ENCODE results near the gene CADPS2. TPM values are rescaled to one million over a fixed set of nuclear protein-coding genes. Genes with fewer than 3 reads are reported as not detected.
"Not testable (repeated sequence)": the region's sequence is repeated elsewhere in the genome, so short reads cannot be mapped to it uniquely, and the experiment has no call there.

The CADPS2 gene
- total and polyA plus RNA-seq, 5 donors from 2014 or later = 0.07 TPM; not detected in 4

GRCh38 chr7:122679813-122680212 lies 206.4 kb downstream of the CADPS2 start:
- no peaks in the 10 kb centered on the region for H3K27me3 ChIP-seq (ENCODE audit: control insufficient read depth, insufficient read depth, low read length)

GRCh38 chr7:122679269-122679709 lies 207.0 kb downstream of the CADPS2 start:
- H3K4me1 Mint-ChIP-seq; H3K27ac ChIP-seq (ENCODE audit: insufficient read depth, low read length, poor library complexity, severe bottlenecking); H3K4me3 Mint-ChIP-seq; ATAC-seq (ENCODE audit: low read depth in 2 of 2); H3K4me1 ChIP-seq (ENCODE audit: control insufficient read depth, insufficient read depth, low read length, poor library complexity, severe bottlenecking); H3K36me3 Mint-ChIP-seq; H3K36me3 ChIP-seq (ENCODE audit: control insufficient read depth, insufficient read depth, low read length); DNase-seq; H3K9me3 ChIP-seq (ENCODE audit: control insufficient read depth in 2 of 2, low read length in 2 of 2); H3K27me3 ChIP-seq (ENCODE audit: control insufficient read depth, insufficient read depth, low read length); H3K27me3 Mint-ChIP-seq; H3K4me3 ChIP-seq (ENCODE audit: low read depth, low read length); H3K27ac Mint-ChIP-seq: not testable (repeated sequence)
- peaks cover 4 to 21% (median 9%) of the 10 kb centered on the region in 7 donors for H3K9me3 Mint-ChIP-seq

More at GRCh38 chr7:122679813-122680212, 206.4 kb downstream of the CADPS2 start:
- Mint-ChIP-seq H3K27ac (no peak overlapping the region), H3K27me3 (no peaks in the 10 kb centered on the region), H3K4me3 (no peak overlapping the region), H3K36me3 (no peaks in the 10 kb centered on the region), H3K9me3 (peaks cover 4 to 20% (median 9%) of the 10 kb centered on the region in 7 donors), H3K4me1 (no peaks in the 10 kb centered on the region)
- Histone ChIP-seq H3K4me3 (ENCODE audit: low read depth, low read length) (no peak overlapping the region), H3K27ac (ENCODE audit: insufficient read depth, low read length, poor library complexity, severe bottlenecking) (no peak overlapping the region), H3K4me1 (ENCODE audit: control insufficient read depth, insufficient read depth, low read length, poor library complexity, severe bottlenecking) (no peaks in the 10 kb centered on the region), H3K9me3 (ENCODE audit: control insufficient read depth in 2 of 2, low read length in 2 of 2) (no peaks in the 10 kb centered on the region), H3K36me3 (ENCODE audit: control insufficient read depth, insufficient read depth, low read length) (no peaks in the 10 kb centered on the region)
- no peak for DNase-seq
- no peak for ATAC-seq (ENCODE audit: low read depth in 2 of 2)

- Mint-ChIP-seq H3K27me3 (no peaks in the 10 kb centered on the region), H3K4me3 (no peak overlapping the region), H3K36me3 (no peaks in the 10 kb centered on the region), H3K9me3 (peaks cover 4 to 20% (median 9%) of the 10 kb centered on the region in 7 donors), H3K27ac (no peak overlapping the region), H3K4me1 (no peaks in the 10 kb centered on the region)
- Histone ChIP-seq H3K4me3 (ENCODE audit: low read depth, low read length) (no peak overlapping the region), H3K27me3 (ENCODE audit: control insufficient read depth, insufficient read depth, low read length) (no peaks in the 10 kb centered on the region), H3K9me3 (ENCODE audit: control insufficient read depth in 2 of 2, low read length in 2 of 2) (peaks cover 0 to 2% of the 10 kb centered on the region in 2 experiments), H3K36me3 (ENCODE audit: control insufficient read depth, insufficient read depth, low read length) (no peaks in the 10 kb centered on the region), H3K4me1 (ENCODE audit: control insufficient read depth, insufficient read depth, low read length, poor library complexity, severe bottlenecking) (no peaks in the 10 kb centered on the region), H3K27ac (ENCODE audit: insufficient read depth, low read length, poor library complexity, severe bottlenecking) (no peak overlapping the region)
- ATAC-seq (ENCODE audit: low read depth in 2 of 2) (no peak), DNase-seq (no peak)
These were observed 209.1 kb downstream of the CADPS2 start for GRCh38 chr7:122677149-122677548.

GRCh38 chr7:122676466-122676865 lies 209.8 kb downstream of the CADPS2 start:
- Histone ChIP-seq H3K27ac (ENCODE audit: insufficient read depth, low read length, poor library complexity, severe bottlenecking) (no peak overlapping the region), H3K4me3 (ENCODE audit: low read depth, low read length) (no peak overlapping the region), H3K4me1 (ENCODE audit: control insufficient read depth, insufficient read depth, low read length, poor library complexity, severe bottlenecking) (no peaks in the 10 kb centered on the region), H3K27me3 (ENCODE audit: control insufficient read depth, insufficient read depth, low read length) (no peaks in the 10 kb centered on the region), H3K36me3 (ENCODE audit: control insufficient read depth, insufficient read depth, low read length) (no peaks in the 10 kb centered on the region), H3K9me3 (ENCODE audit: control insufficient read depth in 2 of 2, low read length in 2 of 2) (peaks cover 0 to 2% of the 10 kb centered on the region in 2 experiments)
- no peaks in the 10 kb centered on the region for H3K27me3 Mint-ChIP-seq
- H3K27ac Mint-ChIP-seq = no peak overlapping the region
- peaks cover 4 to 23% (median 8%) of the 10 kb centered on the region in 7 donors for H3K9me3 Mint-ChIP-seq
- H3K4me1 Mint-ChIP-seq = no peaks in the 10 kb centered on the region
- H3K36me3 Mint-ChIP-seq = no peaks in the 10 kb centered on the region
- no peak overlapping the region for H3K4me3 Mint-ChIP-seq
- ATAC-seq (ENCODE audit: low read depth in 2 of 2) (no peak), DNase-seq (no peak)

- no peak for DNase-seq
- H3K4me3 ChIP-seq (ENCODE audit: low read depth, low read length) = no peak overlapping the region
- Mint-ChIP-seq H3K4me3 (no peak overlapping the region), H3K4me1 (no peaks in the 10 kb centered on the region), H3K27me3 (no peaks in the 10 kb centered on the region), H3K27ac (no peak overlapping the region), H3K36me3 (no peaks in the 10 kb centered on the region), H3K9me3 (peaks cover 4 to 27% (median 9%) of the 10 kb centered on the region in 7 donors)
- no peak overlapping the region for H3K27ac ChIP-seq (ENCODE audit: insufficient read depth, low read length, poor library complexity, severe bottlenecking)
- H3K9me3 ChIP-seq (ENCODE audit: control insufficient read depth in 2 of 2, low read length in 2 of 2) = peaks cover 0 to 2% of the 10 kb centered on the region in 2 experiments
- ATAC-seq (ENCODE audit: low read depth in 2 of 2) = no peak
- H3K36me3 ChIP-seq (ENCODE audit: control insufficient read depth, insufficient read depth, low read length) = no peaks in the 10 kb centered on the region
- no peaks in the 10 kb centered on the region for H3K4me1 ChIP-seq (ENCODE audit: control insufficient read depth, insufficient read depth, low read length, poor library complexity, severe bottlenecking)
- no peaks in the 10 kb centered on the region for H3K27me3 ChIP-seq (ENCODE audit: control insufficient read depth, insufficient read depth, low read length)
These were observed 210.6 kb downstream of the CADPS2 start for GRCh38 chr7:122675621-122676020.

DNA sequence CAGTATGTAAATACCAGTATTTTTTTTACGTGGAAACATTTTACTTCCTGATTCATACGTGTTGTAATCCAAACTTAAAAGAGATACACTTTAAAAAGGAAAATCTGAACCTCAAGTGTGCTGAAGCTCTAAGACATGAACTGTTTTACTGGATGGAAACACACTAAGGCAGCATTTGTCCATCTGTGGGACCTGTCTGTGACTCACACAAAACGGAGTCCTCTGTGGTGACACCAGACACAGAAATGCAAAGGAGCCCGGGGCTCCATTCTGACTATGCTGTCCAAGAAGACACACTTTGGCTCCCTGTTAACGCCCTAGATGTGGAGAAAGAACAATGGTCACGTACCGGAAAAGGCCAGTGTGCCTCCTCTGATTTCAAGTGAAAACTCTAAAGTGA lies 211.2 kb downstream of the CADPS2 start:
- Mint-ChIP-seq H3K4me1 (no peaks in the 10 kb centered on the region), H3K27ac (no peak overlapping the region), H3K4me3 (no peak overlapping the region), H3K27me3 (no peaks in the 10 kb centered on the region), H3K36me3 (no peaks in the 10 kb centered on the region), H3K9me3 (peaks cover 2 to 28% (median 10%) of the 10 kb centered on the region in 7 donors)
- Histone ChIP-seq H3K9me3 (ENCODE audit: control insufficient read depth in 2 of 2, low read length in 2 of 2) (peaks cover 0 to 2% of the 10 kb centered on the region in 2 experiments), H3K36me3 (ENCODE audit: control insufficient read depth, insufficient read depth, low read length) (no peaks in the 10 kb centered on the region), H3K27me3 (ENCODE audit: control insufficient read depth, insufficient read depth, low read length) (no peaks in the 10 kb centered on the region), H3K4me3 (ENCODE audit: low read depth, low read length) (no peak overlapping the region), H3K27ac (ENCODE audit: insufficient read depth, low read length, poor library complexity, severe bottlenecking) (no peak overlapping the region), H3K4me1 (ENCODE audit: control insufficient read depth, insufficient read depth, low read length, poor library complexity, severe bottlenecking) (no peaks in the 10 kb centered on the region)
- DNase-seq = no peak
- ATAC-seq (ENCODE audit: low read depth in 2 of 2) = no peak

GRCh38 chr7:122674502-122674901 lies 211.8 kb downstream of the CADPS2 start:
- Mint-ChIP-seq H3K9me3 (peaks cover 2 to 28% (median 10%) of the 10 kb centered on the region in 7 donors), H3K4me3 (no peak overlapping the region), H3K27me3 (no peaks in the 10 kb centered on the region), H3K4me1 (no peaks in the 10 kb centered on the region), H3K27ac (no peak overlapping the region), H3K36me3 (no peaks in the 10 kb centered on the region)
- H3K27me3 ChIP-seq (ENCODE audit: control insufficient read depth, insufficient read depth, low read length) = no peaks in the 10 kb centered on the region
- H3K4me3 ChIP-seq (ENCODE audit: low read depth, low read length) = no peak overlapping the region
- DNase-seq = no peak
- no peaks in the 10 kb centered on the region for H3K4me1 ChIP-seq (ENCODE audit: control insufficient read depth, insufficient read depth, low read length, poor library complexity, severe bottlenecking)
- H3K36me3 ChIP-seq (ENCODE audit: control insufficient read depth, insufficient read depth, low read length) = no peaks in the 10 kb centered on the region
- H3K9me3 ChIP-seq (ENCODE audit: control insufficient read depth in 2 of 2, low read length in 2 of 2) = peaks cover 0 to 2% of the 10 kb centered on the region in 2 experiments
- no peak for ATAC-seq (ENCODE audit: low read depth in 2 of 2)
- no peak overlapping the region for H3K27ac ChIP-seq (ENCODE audit: insufficient read depth, low read length, poor library complexity, severe bottlenecking)

GRCh38 chr7:122673951-122674350 lies 212.3 kb downstream of the CADPS2 start:
- ATAC-seq (ENCODE audit: low read depth in 2 of 2) (no peak), DNase-seq (no peak)
- Mint-ChIP-seq H3K27me3 (no peaks in the 10 kb centered on the region), H3K36me3 (no peaks in the 10 kb centered on the region), H3K4me3 (no peak overlapping the region), H3K9me3 (peaks cover 2 to 25% (median 7%) of the 10 kb centered on the region in 7 donors), H3K27ac (no peak overlapping the region), H3K4me1 (no peaks in the 10 kb centered on the region)
- Histone ChIP-seq H3K36me3 (ENCODE audit: control insufficient read depth, insufficient read depth, low read length) (no peaks in the 10 kb centered on the region), H3K27me3 (ENCODE audit: control insufficient read depth, insufficient read depth, low read length) (no peaks in the 10 kb centered on the region), H3K27ac (ENCODE audit: insufficient read depth, low read length, poor library complexity, severe bottlenecking) (no peak overlapping the region), H3K4me1 (ENCODE audit: control insufficient read depth, insufficient read depth, low read length, poor library complexity, severe bottlenecking) (no peaks in the 10 kb centered on the region), H3K9me3 (ENCODE audit: control insufficient read depth in 2 of 2, low read length in 2 of 2) (peaks cover 0 to 2% of the 10 kb centered on the region in 2 experiments), H3K4me3 (ENCODE audit: low read depth, low read length) (no peak overlapping the region)

Measured in CD4-positive, CD25-positive, alpha-beta regulatory T cell (primary cell).